SK-N-MC (cell line): Measurements from ENCODE around the gene GTSF1L.

ENCODE experiments used
- EZH2 ChIP-seq: fragments of 200-600 bp; sonication (generic); IDR thresholded peaks from one replicate; pipeline ENCODE4 v1.6.1; 2017; ENCODE audit warnings: antibody characterized with exemption
- FOXP2 ChIP-seq: optimal IDR thresholded peaks from 2 replicates; pipeline ENCODE3; 2011; ENCODE audit warnings: mild to moderate bottlenecking, moderate library complexity; ENCODE audit not compliant: insufficient read depth; ENCODE audit errors: extremely low read length, control extremely low read depth
- POLR2AphosphoS5 ChIP-seq: IDR thresholded peaks from 2 replicates; pipeline ENCODE4 v1.6.1; 2012; ENCODE audit warnings: mild to moderate bottlenecking, low read depth, low read length, borderline replicate concordance

GRCh38 chr20:43691928-43692524, 34.8 kb downstream of the GTSF1L start:
- TF ChIP-seq EZH2 (no peak), POLR2AphosphoS5 (no peak), FOXP2 (no peak)
